Thyroid gland (tissue), 4 donors: ENCODE measurements around the gene ABCF2.

ENCODE experiments used
- CTCF ChIP-seq, 6 experiments: fragments of 200-600 bp in 3 of 6; fragments of 450-650 bp in 3 of 6; sonication (generic) in 3 of 6; IDR thresholded peaks; one replicate each; pipeline ENCODE4 v1.5.1; 2016 to 2019; ENCODE audit warnings: antibody characterized with exemption in 6 of 6, mild to moderate bottlenecking in 2 of 6, inconsistent platforms in 1 of 6, moderate library complexity in 1 of 6
- POLR2A ChIP-seq, 2 donors: fragments of 450-650 bp; IDR thresholded peaks; one replicate each; pipeline ENCODE4 v1.6.1; 2017; ENCODE audit warnings: antibody characterized with exemption in 2 of 2, mild to moderate bottlenecking in 2 of 2, moderate library complexity in 1 of 2

GRCh38 chr7:151205730-151206129 is 21.3 kb downstream of the ABCF2 start:
- TF ChIP-seq CTCF (IDR thresholded peaks at IDR 0.05) (no peak), POLR2A (IDR thresholded peaks at IDR 0.05) (no peak)
